Measurements from ENCODE around the gene CCDC85C.
"Not testable (repeated sequence)": the region's sequence is repeated elsewhere in the genome, so short reads cannot be mapped to it uniquely, and the experiment has no call there.

Gene CCDC85C

DNA sequence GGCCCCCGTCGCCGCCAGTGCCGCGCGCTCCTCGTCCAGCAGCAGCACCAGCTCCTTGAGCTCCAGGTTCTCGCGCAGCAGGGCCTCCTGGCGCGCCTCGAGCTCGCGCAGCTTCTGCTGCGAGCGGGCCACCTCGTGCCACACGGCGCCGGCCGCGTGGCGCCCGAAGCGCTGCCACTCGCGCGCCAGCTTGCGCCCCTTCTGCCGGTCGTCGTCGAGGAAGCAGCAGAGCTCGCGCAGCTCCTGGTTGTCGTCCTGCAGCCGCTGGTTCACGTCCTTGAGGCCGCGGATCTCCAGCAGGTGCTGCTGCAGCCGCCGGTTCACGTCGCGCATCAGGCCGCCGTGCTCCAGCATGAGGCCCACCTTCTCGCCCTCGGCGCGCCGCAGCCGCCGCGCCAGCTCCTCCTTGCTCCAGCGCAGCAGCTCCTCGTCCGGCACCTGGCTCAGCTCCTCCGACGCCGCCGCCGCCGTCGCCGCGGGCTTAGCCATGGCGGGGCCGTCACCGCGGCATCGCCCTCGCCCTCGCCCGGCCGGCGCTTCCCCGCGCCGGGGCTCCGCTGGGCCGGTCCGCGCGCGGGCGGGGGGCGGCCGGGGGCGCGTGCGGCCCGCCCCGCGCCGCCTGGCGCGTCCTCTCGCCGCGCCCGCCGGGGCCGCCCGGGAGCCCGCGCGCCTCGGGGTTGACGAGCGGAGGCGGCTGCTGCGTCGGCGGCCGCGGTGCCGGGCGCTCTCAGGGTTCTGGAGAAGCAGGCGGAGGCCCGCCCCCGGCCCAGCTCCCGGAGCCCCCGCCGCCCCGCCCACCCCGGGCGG is at the start of gene CCDC85C:
TSS of gene CCDC85C (minus strand) at position 737 of the 807 bp plus-strand sequence. CDS start at position 489, 248 bp downstream.
- DNase-seq: peak; percentile 31

DNA sequence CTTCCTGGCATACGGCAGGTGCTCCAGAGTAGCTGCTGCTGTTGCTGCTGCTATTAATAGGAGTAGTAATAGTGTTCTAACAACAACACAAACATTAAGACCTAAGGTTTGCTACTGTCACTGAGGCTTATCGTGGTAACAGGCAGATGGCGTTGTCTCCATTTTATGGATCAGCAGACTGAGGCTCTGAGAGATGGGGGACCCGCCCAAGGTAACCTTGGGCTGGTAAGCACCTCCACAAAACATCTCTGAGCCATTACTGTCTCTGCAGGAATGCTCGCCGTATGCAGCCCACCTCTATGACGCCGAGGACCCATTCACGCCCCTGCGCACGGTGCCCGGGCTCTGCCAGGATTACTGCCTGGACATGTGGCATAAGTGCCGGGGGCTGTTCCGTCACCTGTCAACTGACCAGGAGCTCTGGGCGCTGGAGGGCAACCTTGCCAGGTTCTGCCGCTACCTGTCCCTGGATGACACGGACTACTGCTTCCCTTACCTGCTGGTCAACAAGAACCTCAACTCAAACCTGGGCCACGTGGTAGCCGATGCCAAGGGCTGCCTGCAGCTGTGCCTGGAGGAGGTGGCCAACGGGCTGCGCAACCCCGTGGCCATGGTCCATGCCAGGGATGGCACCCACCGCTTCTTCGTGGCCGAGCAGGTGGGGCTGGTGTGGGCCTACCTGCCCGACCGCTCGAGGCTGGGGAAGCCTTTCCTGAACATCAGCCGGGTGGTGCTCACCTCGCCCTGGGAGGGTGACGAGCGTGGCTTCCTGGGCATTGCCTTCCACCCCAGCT is 48.1 kb upstream of the CCDC85C start:
- DNase-seq: no peak

DNA sequence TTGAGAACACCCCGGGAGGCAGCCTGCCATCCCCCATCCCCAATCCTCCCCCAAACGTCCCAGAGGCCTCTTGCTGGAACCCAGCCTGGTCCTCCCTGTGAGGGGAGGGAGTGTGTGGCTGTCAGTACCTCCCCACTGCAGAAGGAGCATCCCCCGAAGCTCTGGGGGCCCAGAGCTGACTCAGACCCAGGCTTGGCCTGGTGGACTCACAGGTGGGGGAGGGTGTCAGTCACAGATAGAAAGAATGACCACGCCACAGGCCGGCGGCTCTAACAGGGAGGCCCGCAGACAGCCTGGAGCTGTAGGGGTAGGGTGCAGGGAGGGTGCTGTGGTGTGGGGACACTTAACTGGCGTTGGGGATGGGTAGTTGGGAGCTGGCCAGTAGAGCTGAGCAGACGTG is 46.2 kb upstream of the CCDC85C start:
- no peak for DNase-seq

DNA sequence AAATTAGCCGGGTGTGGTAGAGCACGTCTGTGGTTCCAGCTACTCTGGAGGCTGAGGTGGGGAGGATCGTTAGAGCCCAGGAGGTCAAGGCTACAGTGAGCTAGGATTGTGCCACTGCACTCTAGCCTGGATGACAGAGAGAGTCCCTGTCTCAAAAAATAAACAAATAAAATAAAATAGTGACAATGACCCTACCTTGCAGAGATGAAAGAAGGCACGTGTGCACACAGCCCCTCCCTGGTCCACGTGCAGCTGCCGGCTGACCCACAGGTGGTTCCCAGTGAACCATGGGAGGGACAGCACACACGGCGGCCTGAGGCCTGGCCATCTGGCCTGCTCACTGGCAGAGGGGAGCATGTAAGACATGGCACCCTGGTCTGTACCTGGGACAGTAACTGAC is 45.6 kb upstream of the CCDC85C start:
- no peak for DNase-seq

DNA sequence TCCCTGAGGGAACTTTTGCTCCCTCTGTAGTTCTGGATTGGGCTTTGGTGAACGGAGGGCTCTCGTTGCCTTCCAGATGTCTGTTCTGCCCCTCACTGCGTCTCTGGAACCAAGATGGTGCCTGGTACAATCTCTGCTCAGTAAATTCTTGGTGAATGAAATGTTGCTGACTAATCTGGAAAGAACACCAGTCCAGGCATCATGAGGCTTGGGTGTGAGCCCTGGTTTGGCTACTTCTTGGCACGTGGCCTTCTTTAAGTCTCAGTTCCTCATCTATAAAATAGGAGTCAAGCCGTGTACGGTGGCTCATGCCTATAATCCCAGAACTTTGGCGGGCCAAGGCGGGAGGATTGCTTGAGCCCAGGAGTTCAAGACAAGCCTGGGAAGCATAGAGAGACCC is 45.2 kb upstream of the CCDC85C start:
- no peak for DNase-seq

DNA sequence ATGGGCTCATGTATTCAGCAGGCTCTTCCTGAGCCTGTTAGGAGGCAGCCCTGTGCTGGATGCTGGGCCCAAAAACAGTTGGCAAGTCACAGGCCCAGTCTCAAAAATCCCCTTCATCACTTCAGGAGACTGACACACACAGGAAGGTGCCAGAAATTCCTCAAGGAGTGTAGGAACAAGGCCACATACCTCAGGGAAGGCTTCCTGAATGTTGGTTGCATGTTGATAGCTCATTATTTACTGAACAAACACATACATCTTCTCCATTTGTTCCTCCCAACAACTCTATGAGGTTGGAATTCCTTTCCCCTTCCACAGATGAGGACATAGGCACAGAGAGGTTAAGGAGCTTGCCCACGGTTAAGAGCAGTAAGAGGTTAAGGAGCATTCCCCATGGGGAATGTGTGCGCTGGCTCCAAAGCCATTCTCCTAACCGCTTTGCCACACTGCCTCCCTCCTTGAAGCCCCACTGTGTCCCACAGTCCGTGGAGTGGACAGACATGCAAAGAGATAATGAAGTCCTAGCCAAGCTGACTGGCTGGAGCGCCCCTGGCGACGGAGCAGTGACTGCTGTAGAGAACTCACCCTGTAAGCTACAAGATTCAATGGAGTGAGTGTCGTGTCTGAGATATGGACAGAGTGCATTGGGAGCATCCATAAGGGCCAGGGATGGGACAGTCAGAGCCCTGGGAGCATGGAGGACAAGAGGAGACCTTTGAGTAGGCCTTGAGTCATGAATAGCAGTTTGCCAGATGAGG is 44.2 kb upstream of the CCDC85C start:
- no peak for DNase-seq

DNA sequence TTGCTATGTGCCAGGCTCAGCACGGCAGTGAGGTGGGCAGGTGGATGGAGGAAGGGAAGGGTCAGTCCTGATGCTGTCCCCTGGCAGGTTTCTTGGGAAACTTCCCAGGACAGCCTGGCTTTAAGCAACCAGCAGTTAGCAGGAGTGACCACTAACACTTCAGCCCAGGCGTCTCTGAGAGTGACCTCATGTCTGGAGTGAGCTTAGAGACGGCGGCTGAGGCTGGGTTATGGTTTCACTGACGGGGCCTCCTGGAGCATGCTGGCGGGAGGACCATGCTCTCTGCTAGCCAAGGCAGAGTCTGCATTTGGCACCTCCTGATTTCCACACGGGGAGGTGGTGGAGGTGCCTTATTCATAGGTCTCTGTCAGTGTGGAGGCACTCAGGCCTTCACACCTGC is 43.4 kb upstream of the CCDC85C start:
- DNase-seq: no peak

DNA sequence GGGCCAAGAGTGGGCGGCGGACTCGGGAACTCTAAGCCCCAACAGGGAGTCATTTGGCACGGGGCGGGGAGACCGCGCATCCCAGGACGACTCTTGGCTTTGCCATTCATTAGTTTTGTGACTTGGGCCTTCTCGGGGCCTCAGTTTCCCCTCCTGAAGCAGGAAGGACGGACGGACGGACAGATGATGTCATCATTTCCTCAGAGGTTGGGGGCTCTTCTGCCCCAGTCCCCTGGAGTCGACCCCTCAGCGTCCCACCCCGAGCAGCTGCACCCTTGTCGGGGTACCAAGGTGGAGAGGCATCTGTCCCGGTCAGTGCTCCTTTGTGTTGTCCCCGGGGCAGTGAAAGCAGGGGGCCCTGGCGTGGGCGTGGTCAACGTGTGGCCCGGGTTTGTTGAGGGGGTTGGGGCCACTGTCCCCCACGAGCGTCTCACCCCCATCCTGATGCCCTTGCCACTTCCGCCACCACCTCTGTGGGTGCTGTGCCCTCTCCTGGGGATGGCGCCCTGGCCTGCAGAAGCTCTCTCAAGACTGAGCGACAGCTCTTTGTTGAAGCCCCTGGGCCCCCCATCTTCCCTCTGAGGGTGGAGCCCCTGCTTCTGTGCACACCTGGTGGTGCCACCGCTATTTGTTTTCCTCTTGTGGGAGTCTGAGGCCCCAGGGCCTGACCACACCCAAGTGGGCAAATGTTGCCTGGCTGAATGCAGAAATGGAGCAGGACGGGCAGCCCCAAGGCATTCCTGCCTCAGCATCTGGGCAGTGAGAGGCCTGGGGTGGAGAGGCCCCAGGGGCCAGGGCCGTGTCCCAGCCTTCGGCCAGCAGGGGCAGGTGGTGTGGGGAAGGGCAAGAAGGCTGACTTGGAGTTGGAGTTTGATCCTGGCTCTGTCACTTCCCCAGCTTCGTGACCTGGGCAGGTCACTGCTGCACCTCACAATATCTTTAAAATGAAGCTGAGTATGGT is 41.8 kb upstream of the CCDC85C start:
- no peak for DNase-seq

DNA sequence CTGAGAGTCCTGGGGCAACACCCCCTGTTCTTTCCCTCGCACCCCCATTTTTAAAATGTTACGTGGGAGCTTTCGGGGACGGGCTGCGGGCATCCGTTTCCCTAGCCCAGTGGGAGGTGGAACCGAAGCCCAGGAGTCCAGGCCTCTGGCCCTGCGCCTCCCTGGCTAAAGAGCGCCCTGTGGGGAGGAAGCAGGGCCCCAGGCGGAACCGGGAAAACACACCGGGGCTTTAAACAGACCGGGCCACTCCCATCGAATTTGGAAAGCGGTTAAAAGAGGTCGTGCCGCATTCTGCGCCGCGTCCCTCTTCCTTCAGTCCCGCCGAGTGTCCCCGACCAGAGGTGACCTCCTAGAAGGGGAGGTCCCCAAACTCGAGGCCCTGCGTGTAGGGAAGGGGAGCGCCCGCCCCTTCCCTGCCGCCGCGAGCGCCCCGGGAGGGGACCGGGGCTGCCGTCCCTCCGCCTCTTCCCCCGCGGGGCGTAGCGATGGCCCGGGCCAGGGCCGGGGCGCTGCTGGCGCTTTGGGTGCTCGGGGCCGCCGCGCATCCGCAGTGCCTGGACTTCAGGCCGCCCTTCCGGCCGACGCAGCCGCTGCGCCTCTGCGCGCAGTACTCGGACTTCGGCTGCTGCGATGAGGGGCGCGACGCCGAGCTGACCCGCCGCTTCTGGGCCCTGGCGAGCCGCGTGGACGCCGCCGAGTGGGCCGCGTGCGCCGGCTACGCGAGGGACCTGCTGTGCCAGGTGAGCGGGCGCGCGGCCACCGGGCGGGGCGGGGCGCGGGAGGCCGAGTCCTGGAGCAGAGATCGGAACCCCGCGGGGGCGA is 40.9 kb upstream of the CCDC85C start, which contains the start of gene HHIPL1:
TSS of gene HHIPL1 (plus strand) at position 407 of the 822 bp plus-strand sequence. CDS start at position 486, 79 bp downstream.
- no peak for DNase-seq

DNA sequence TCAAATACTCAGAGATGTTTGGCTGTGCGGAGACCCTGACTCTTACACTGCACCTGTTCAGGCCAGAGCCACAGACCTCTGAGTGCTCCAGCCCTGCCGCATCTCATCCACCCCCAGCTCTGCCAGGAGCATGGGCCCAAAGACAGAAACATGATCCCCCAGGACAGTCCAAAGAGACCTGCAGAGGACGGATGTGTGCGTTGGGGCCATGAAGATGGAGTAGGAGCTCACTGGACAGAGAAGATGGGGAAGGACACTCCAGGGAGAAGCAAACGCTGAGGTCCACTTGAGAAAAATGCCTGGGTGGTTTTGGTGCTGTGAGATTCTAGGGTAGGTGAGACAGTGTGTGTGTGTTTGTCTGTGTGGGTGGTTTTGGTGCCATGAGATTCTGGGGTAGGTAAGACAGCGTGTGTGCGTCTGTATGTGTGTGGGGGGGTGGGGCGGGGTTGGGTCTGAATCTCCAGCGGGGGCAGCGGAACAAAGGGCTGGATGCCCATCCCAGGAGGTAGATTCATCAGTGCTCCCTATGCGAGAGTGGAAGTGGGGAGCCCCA is 40.1 kb upstream of the CCDC85C start:
- no peak for DNase-seq

DNA sequence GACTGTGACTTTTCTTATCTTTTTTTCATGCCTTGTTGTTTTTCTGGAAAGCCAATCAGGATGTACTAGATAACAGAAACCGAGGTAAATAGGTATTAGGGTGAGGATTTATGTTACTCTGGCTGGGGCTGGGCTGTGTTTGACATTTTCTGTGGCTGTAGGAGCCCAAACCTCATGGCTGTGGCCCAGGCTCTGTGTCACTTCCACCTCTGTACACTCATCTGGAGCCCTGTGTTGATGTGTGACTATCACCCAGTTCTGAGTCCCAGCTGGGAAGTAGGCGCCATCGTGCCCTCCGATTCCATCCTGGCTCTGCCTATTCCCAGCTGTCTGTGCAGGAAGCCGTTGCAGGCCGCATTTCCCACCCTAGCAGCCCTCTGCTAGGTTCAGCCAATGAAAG is 39.3 kb upstream of the CCDC85C start:
- no peak for DNase-seq

DNA sequence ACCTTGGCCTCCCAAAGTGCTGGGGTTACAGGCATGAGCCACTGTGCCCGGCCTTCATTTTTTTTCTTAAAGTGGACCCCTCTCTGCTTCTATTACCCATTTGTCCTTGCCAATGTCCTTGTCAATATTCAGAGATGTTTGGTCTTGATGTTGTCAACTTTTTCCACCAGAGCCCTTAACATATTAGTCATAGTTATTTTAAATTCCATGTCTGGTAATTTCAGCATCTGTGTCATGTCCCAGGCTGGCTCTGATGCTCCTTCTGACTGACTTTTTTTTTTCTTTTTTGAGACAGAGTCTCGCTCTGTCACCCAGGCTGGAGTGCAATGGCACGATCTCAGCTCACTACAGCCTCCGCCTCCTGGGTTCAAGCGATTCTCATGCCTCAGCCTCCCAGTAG is 38.8 kb upstream of the CCDC85C start:
- not testable (repeated sequence) for DNase-seq

DNA sequence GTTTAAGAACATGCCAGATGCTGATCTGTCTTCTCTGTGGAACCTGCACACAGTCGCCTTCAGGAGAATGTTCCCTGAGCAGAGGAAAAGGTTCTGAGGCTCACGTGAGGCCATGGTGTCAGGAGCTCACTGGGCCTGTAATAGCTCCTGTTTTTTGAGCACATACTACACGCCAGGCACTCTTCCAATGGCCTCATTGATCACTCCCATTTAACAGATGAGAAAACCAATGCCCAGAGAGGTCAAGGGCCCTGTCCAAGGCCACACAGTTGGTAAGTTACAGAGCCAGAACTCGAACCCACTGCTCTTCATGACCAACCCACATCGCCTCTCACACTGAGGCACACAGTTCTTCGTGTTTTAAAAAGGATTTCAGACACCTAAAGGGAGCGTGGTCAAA is 33.6 kb upstream of the CCDC85C start:
- DNase-seq: no peak

DNA sequence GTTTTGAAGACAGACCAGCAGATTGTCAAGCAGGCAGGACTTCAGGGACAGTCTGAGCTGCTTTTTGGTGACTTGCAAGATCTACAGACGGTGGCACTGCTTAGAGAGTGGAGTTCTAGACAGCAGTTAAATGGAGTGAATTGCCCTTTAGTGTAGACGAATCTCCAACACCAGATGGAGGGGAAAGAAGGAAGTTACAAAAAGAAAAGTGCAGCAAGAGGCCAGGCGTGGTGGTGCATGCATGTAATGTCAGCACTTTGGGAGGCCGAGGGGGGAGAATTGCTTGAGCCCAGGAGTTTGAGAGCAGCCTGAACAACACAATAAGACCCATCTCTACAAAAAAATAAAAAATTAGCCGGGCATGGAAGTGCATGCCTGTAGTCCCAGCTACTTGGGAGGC is 32.5 kb upstream of the CCDC85C start:
- no peak for DNase-seq

DNA sequence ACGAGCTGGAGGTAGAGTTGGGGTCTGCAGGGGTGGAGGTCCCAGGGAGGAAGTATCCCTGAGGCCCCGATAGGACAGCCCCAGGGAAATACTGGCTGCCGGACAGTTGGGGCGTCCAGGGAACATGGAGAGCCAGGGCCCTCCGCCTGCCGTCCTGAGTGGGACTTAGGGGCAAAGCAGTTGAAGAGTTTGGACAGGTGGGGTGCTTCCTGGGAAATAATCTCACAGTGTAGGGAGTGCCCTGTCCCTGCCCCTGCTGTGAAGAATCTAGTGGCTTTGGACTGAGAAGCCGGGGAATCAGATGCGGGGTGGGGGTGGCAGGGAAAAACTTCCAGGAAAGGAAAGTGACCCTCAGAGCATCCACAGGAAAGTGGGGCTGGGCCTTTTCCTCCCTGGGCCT is 31.1 kb upstream of the CCDC85C start:
- no peak for DNase-seq

DNA sequence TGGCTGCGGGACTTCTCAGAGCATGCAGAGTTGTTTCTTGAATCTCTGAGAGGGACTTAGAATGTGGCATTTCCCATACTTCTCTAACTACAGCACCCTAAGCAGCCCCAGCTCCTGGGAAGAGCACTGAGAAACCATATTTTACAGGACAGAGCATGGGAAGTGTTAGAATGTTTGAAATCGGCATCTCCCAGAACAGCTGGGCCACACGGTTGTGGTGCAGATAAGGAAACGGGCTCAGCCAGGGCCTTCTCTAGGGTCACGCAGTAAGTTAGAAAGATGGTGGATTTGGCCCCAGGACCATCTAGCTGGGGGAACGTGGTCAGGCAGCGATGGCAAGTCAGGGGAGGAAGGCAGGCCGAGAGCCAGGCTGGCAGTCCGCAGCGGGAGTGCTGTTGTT is 30.4 kb upstream of the CCDC85C start:
- no peak for DNase-seq

DNA sequence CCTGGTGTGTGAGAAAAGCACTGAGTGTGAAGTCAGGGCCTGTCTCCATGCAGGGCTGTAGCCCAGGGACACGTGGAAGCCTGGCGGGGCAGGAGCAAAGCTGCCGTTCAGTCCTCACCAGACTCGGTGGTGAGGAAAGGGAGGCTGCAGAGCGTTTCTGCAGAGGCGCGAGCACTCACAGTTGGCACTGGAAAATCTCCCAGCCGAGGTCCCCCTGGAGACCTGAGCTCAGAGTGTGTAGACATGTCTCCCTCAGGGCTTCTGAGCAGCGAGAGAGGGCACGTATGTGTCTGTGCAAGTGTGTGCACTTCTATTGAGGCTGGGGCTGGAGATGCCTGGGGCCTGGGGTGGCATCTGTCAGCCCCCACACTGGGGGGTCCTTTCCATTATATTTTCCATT is 29.9 kb upstream of the CCDC85C start:
- DNase-seq: no peak

DNA sequence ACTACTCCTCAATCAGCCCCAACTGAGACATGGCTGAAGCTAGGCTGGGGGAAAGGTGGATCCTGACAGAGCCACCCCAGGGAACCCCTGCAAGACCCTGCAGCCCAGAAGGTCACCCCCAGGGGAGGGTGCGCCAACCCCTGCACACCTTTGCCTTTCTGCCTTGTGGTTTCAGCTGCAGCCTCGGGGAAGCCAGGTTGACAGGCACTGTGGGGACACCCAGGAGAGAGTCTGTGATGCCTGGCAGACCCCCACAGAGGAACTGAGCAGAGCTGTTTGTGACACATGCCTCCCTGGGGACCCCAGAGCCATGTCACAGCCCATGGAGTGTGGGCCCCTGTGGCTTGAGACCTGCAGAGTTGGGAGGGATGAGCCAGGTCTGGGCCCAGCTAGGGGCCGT is 29.1 kb upstream of the CCDC85C start:
- no peak for DNase-seq

DNA sequence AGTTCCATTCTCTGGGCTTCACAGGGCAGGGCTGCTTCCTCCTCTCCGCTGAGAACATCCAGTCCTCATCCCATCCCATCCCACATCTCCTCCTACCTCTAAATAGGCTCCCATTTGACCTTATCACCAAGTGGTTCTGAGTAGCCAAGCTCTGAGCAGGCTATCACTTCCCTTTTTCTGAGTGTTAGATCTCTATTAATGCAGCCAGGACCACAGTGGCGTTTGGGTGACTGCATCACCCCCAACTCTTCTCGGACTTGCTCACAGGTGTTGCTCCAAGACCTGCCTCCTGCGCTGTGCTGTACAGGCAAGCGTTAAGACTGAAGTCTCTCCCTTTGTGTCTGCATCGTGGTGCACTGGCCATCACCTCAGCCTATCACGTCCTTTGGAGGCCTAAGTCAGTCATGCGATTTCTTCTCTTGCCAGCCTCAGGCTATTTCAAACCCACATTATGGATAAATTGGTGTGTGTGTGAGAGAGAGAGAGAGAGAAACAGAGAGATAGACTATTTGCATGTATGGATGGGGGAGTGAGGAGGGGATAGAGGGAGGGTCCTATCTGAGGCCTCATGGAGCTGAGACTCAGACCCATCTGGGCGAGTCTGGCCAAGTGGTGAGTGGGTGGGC is 28.5 kb upstream of the CCDC85C start:
- DNase-seq: no peak

DNA sequence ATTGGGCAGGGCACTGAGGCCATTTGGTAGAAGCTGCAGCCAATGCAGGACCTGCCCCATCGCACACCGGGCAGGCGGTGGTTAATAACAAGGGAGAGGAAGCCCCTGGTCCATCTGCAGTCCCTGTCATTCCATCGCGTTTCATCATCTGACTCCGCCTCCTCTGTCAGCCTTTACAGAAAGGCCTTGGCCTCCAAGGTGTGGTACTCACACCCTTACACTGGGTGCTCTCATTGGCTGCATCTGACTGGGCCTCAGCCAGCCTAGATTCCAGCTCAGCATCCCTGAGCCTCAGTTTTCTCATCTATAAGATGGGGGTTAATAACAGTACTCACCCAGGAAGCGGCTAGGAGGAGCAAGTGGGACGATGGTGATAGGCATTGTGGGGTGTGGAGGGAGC is 26.2 kb upstream of the CCDC85C start:
- DNase-seq: no peak

Measured in NCI-H1048 (cell line).